AG09319 (cell line): ENCODE data around the gene ZDHHC14.

ENCODE experiments used
- DNase-seq: peaks from one replicate; pipeline ENCODE4 v3.0.0-alpha.2; 2010; ENCODE audit warnings: low read depth; ENCODE audit errors: extremely low read depth
- CTCF ChIP-seq: IDR thresholded peaks from 2 replicates; pipeline ENCODE4 v1.5.1; 2011; ENCODE audit warnings: low read depth, mild to moderate bottlenecking, inconsistent platforms, low read length, moderate library complexity

Gene ZDHHC14

DNA sequence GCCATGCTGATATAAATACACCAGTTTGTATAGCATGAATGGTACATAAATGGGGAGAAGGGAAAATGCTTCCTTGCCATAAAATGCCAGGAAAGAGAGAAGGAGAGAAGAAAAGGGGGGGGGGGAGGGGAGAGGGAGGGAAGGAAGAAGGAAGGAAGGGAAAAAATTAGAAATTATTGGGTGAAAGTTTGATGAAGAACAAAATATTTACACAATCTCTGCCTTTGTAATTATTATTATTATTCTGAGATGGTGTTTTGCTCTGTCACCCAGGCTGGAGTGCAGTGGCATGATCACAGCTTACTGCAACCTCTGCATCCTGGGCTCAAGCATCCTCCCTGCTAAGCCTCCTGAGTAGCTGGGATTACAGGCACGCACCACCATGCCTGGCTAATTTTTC is 10.2 kb upstream of the ZDHHC14 start:
- TF ChIP-seq CTCF = no peak
- DNase-seq = no peak

GRCh38 chr6:157372501-157373280 is 8.3 kb upstream of the ZDHHC14 start:
- no peak for DNase-seq
- no peak for TF ChIP-seq CTCF

- no peak for TF ChIP-seq CTCF
- no peak for DNase-seq
These were observed 6.0 kb upstream of the ZDHHC14 start for GRCh38 chr6:157374889-157375443.

DNA sequence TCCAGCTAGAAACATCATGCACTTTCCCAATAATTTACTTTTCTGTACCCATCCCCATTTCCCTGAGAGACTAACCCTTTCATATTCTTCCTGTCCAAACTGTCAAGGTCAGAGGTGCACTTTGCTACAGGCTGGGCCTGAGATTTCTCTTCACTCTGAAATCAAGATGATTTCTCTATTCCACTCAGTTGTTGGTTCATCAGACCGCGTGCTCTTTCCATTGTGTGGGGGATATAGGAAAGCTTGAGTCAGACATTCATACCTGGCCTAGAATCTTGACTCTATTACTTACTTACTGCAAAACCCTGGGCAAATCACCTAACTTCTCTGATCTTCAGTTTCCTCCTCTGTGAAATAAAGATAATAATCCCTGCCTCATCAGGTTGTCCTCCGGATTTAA is 4.7 kb upstream of the ZDHHC14 start:
- no peak for DNase-seq
- TF ChIP-seq CTCF = no peak

- no peak for TF ChIP-seq CTCF
- no peak for DNase-seq
These were observed 4.2 kb upstream of the ZDHHC14 start for GRCh38 chr6:157376706-157377230.

DNA sequence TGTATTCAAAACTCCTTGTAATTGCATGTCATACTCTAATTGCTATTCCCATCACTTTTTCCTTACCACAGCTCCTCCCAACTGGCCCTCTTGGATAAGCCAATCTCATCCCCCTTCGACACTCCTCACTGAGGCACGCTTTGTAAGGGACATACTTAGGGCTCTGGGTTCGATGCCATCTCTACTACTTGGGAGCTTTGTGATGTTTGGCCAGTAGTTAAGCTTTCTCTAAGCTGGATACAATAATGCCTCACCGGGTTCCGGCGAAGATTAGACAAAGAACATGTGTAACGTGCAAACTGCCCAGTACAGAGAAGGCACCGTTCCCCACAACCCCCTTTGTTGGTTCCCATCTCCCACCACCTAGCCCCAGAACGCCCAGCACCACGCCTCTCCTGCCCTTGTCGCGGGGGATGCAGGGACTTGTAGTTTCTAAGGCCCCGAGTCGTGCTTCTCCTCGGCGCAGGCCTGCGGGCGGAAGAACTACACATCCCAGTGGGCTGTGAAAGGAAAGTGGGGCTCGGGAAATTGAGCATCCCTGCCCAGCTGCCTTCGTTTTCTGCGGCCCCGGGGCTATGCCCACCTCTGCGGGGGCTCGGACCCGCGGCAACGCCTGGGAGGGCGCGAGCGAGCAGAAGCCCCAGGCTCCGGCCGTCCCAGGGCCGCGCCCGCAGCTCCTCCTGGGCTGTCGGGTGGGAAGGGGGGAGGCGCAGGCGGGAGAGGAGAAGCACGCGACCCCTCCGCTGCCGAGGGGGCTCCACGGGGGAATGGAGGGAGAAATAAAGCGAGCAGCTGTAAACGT is 1.1 kb upstream of the ZDHHC14 start:
- TF ChIP-seq CTCF = no peak
- DNase-seq = peak; percentile 60

GRCh38 chr6:157380458-157380778 is 572 bp upstream of the ZDHHC14 start:
- DNase-seq = no peak
- no peak for TF ChIP-seq CTCF
